ENCODE data around the gene SNX25.
A peak's percentile ranks its signal among the peaks of the same experiment; 100 is the strongest.
"Not testable (repeated sequence)": the region's sequence is repeated elsewhere in the genome, so short reads cannot be mapped to it uniquely, and the experiment has no call there.

Gene SNX25

GRCh38 chr4:185344743-185345538, 135.5 kb downstream of the SNX25 start:
- DNase-seq (ENCODE audit: low spot score), result no peak

GRCh38 chr4:185346975-185347601, 137.7 kb downstream of the SNX25 start:
- no peak for DNase-seq (ENCODE audit: low spot score)

- no peak for DNase-seq (ENCODE audit: low spot score)
Measured at GRCh38 chr4:185351691-185352090, 142.3 kb downstream of the SNX25 start.

GRCh38 chr4:185352202-185352601, 142.8 kb downstream of the SNX25 start:
- no peak for DNase-seq (ENCODE audit: low spot score)

- DNase-seq (ENCODE audit: low spot score), result no peak
Measured at GRCh38 chr4:185352741-185353140, 143.3 kb downstream of the SNX25 start.

- peak; percentile 22 for DNase-seq (ENCODE audit: low spot score)
Measured at GRCh38 chr4:185357211-185357610, 147.8 kb downstream of the SNX25 start.

- DNase-seq (ENCODE audit: low spot score), result no peak
Measured at GRCh38 chr4:185357733-185358440, 148.5 kb downstream of the SNX25 start.

- DNase-seq (ENCODE audit: low spot score), result peak; percentile 22
Measured at GRCh38 chr4:185358514-185358913, 149.1 kb downstream of the SNX25 start.

GRCh38 chr4:185358959-185359358, 149.6 kb downstream of the SNX25 start:
- no peak for DNase-seq (ENCODE audit: low spot score)

- DNase-seq (ENCODE audit: low spot score), result no peak
Measured at GRCh38 chr4:185359767-185360446, 150.5 kb downstream of the SNX25 start.

- DNase-seq (ENCODE audit: low spot score), result no peak
Measured at GRCh38 chr4:185361872-185362271, 152.5 kb downstream of the SNX25 start.

GRCh38 chr4:185362570-185362969, 153.2 kb downstream of the SNX25 start:
- not testable (repeated sequence) for DNase-seq (ENCODE audit: low spot score)

- no peak for DNase-seq (ENCODE audit: low spot score)
Measured at GRCh38 chr4:185363251-185363650, 153.9 kb downstream of the SNX25 start.

GRCh38 chr4:185364886-185365285, 155.5 kb downstream of the SNX25 start:
- DNase-seq (ENCODE audit: low spot score), result no peak

GRCh38 chr4:185369731-185370130, 160.3 kb downstream of the SNX25 start:
- no peak for DNase-seq (ENCODE audit: low spot score)

- DNase-seq (ENCODE audit: low spot score), result no peak
Measured at GRCh38 chr4:185370268-185370949, 161.0 kb downstream of the SNX25 start.

- no peak for DNase-seq (ENCODE audit: low spot score)
Measured at GRCh38 chr4:185371702-185372101, 162.3 kb downstream of the SNX25 start.

- DNase-seq (ENCODE audit: low spot score), result no peak
Measured at GRCh38 chr4:185374027-185374426, 164.6 kb downstream of the SNX25 start.

- DNase-seq (ENCODE audit: low spot score), result no peak
Measured at GRCh38 chr4:185374573-185374972, 165.2 kb downstream of the SNX25 start.

- DNase-seq (ENCODE audit: low spot score), result no peak
Measured at GRCh38 chr4:185378264-185378663, 168.9 kb downstream of the SNX25 start.

- no peak for DNase-seq (ENCODE audit: low spot score)
Measured at GRCh38 chr4:185379326-185380295, 170.2 kb downstream of the SNX25 start.
